ENCODE results near the gene IPO5. TPM values are rescaled to one million over a fixed set of nuclear protein-coding genes. Genes with fewer than 3 reads are reported as not detected.
"Not testable (repeated sequence)": the region's sequence is repeated elsewhere in the genome, so short reads cannot be mapped to it uniquely, and the experiment has no call there.

The IPO5 gene
- total and polyA plus RNA-seq, 9 donors, result 53.9 to 200 (median 130) TPM

DNA sequence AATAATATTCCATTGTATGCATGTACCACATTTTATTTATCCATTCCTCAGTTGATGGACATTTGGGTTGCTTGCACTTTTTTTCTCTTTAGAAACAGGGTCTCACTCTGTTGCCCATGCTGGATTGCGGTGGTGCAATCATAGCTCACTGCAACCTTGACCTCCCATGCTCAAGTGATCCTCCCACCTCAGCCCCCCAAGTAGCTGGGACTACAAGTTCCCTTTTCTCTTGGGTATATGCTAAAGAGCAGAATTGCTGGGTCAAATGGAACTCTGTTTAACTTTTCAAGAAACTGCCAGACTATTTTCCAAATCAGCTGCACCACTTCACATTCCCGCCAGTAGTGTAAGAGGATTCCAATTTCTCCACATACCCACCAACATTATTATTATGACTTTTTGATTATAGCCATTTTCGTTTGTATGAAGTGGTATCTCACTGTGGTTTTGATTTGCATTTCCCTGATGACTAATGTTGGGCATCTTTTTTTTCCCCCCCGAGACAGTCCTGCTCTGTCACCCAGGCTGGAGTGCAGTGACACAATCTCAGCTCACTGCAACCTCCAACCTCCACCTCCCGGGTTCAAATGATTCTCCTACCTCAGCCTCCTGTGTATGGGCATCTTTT is 7.6 kb upstream of the IPO5 start:
- no peaks in the 10 kb centered on the region for H3K4me1 ChIP-seq (ENCODE audit: insufficient read depth)
- H3K27me3 ChIP-seq, result no peaks in the 10 kb centered on the region
- no peak overlapping the region for H3K4me3 ChIP-seq
- no peaks in the 10 kb centered on the region for H3K9me3 ChIP-seq
- H3K27ac ChIP-seq, result no peak overlapping the region
- DNase-seq, result no peak
- intact Hi-C loops (cut with DNase I), result no loop called here
- TF ChIP-seq EP300 (IDR thresholded peaks at IDR 0.05), result no peak
- no peak for TF ChIP-seq POLR2A (IDR thresholded peaks at IDR 0.05)
- TF ChIP-seq CTCF (IDR thresholded peaks at IDR 0.05), result no peak
- WGBS, 3 donors, result 87 to 97% (median 89%) methylated on average over 5 of the region's 5 CpGs
- no peaks in the 10 kb centered on the region for H3K36me3 ChIP-seq

GRCh38 chr13:97946951-97947588 is 6.4 kb upstream of the IPO5 start:
- Histone ChIP-seq H3K27ac (no peak overlapping the region), H3K36me3 (no peaks in the 10 kb centered on the region), H3K4me1 (ENCODE audit: insufficient read depth) (no peaks in the 10 kb centered on the region), H3K9me3 (no peaks in the 10 kb centered on the region), H3K27me3 (no peaks in the 10 kb centered on the region), H3K4me3 (no peak overlapping the region)
- intact Hi-C loops (cut with DNase I), result no loop called here
- 53 to 76% (median 69%) methylated on average over 3 of the region's 3 CpGs for WGBS, 3 donors
- TF ChIP-seq CTCF (IDR thresholded peaks at IDR 0.05), result no peak
- TF ChIP-seq POLR2A (IDR thresholded peaks at IDR 0.05), result no peak
- no peak for TF ChIP-seq EP300 (IDR thresholded peaks at IDR 0.05)
- DNase-seq, result no peak

- Histone ChIP-seq H3K9me3 (no peaks in the 10 kb centered on the region), H3K4me3 (no peak overlapping the region), H3K27me3 (no peaks in the 10 kb centered on the region), H3K27ac (no peak overlapping the region), H3K4me1 (ENCODE audit: insufficient read depth) (no peaks in the 10 kb centered on the region), H3K36me3 (no peaks in the 10 kb centered on the region)
- 97 to 99% (median 97%) methylated on average over 3 of the region's 3 CpGs for WGBS, 3 donors
- intact Hi-C loops (cut with DNase I), result no loop called here
- DNase-seq, result no peak
- TF ChIP-seq EP300 (IDR thresholded peaks at IDR 0.05) (no peak), CTCF (IDR thresholded peaks at IDR 0.05) (no peak), POLR2A (IDR thresholded peaks at IDR 0.05) (no peak)
These were observed 5.4 kb upstream of the IPO5 start for GRCh38 chr13:97948041-97948440.

GRCh38 chr13:97949316-97949715 is 4.2 kb upstream of the IPO5 start:
- H3K36me3 ChIP-seq; H3K9me3 ChIP-seq; H3K27me3 ChIP-seq; DNase-seq; intact Hi-C loops (cut with DNase I); H3K4me1 ChIP-seq (ENCODE audit: insufficient read depth); H3K4me3 ChIP-seq; H3K27ac ChIP-seq: not testable (repeated sequence)
- WGBS, 3 donors, result 89 to 97% (median 92%) methylated on average over 5 of the region's 5 CpGs

DNA sequence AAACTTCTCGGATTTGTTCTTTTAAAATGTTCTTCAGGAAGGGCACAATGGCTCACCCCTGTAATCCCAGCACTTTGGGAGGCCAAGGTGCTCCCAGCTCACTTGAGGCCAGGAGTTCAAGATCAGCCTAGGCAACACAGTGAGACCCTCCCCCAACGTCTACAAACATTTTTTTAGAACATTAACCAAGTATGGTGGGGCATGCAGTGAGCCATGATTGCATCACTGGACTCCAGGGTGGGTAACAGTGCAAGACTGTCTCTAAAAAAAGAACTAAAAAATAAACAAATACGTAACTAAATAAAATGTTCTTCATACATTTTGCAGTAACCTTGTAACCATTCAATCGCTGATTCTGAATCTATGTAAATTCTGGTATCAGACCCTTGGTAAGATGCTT is 2.1 kb upstream of the IPO5 start:
- TF ChIP-seq POLR2A (IDR thresholded peaks at IDR 0.05), result no peak
- TF ChIP-seq CTCF (IDR thresholded peaks at IDR 0.05), result no peak
- no peak for TF ChIP-seq EP300 (IDR thresholded peaks at IDR 0.05)
- no peak overlapping the region for H3K27ac ChIP-seq
- 79 to 84% (median 81%) methylated on average over 4 of the region's 4 CpGs for WGBS, 3 donors
- H3K27me3 ChIP-seq, result no peaks in the 10 kb centered on the region
- no peaks in the 10 kb centered on the region for H3K36me3 ChIP-seq
- no peaks in the 10 kb centered on the region for H3K9me3 ChIP-seq
- no peaks in the 10 kb centered on the region for H3K4me1 ChIP-seq (ENCODE audit: insufficient read depth)
- intact Hi-C loops (cut with DNase I), result no loop called here
- no peak overlapping the region for H3K4me3 ChIP-seq
- no peak for DNase-seq

DNA sequence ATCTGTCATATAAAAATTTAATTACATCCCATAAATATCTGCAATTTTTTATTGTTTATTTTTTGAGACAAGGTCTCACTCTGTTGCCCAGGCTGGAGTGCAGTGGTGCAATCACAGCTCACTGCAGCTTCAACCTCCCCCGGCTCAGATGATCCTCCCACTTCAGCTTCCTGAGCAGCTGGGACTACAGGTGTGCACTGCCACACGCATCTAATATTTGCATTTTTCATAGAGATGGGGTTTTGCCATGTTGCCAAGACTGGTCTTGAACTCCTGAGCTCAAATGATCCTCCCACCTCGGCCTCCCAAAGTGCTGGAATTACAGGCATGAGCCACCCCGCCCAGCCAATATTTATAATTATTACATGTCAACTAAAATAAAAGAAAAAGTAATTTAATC is 644 bp upstream of the IPO5 start:
- H3K4me1 ChIP-seq (ENCODE audit: insufficient read depth); H3K4me3 ChIP-seq; H3K27me3 ChIP-seq; DNase-seq; intact Hi-C loops (cut with DNase I); H3K27ac ChIP-seq; H3K9me3 ChIP-seq; H3K36me3 ChIP-seq: not testable (repeated sequence)
- 59 to 75% (median 61%) methylated on average over 4 of the region's 4 CpGs for WGBS, 3 donors

All from ovary (tissue), 9 donors.